ENCODE data around the gene ACKR2.

Gene ACKR2

GRCh38 chr3:42804106-42804830, 5.0 kb upstream of the ACKR2 start, which contains the start of gene HIGD1A (continued):
- TF ChIP-seq KLF16 (tag by site-specific recombination; IDR thresholded peaks at IDR 0.05) (no peak; the same call in 1 of the 2 replicates), ZNF280D (tag by site-specific recombination; IDR thresholded peaks at IDR 0.05) (no peak), ZFP69B (tag by site-specific recombination; IDR thresholded peaks at IDR 0.05) (0 out of 2 replicates have a peak, but pooled peaks have one; percentile 46), ZNF26 (tag by site-specific recombination; IDR thresholded peaks at IDR 0.05) (no peak), KLF8 (tag by site-specific recombination; IDR thresholded peaks at IDR 0.05) (peak; percentile 66; the same call in 1 of the 2 replicates), ZNF184 (tag by site-specific recombination; IDR thresholded peaks at IDR 0.05) (no peak), ZBTB1 (tag by site-specific recombination; IDR thresholded peaks at IDR 0.05) (0 out of 2 replicates have a peak, but pooled peaks have one; percentile 22), SP7 (tag by site-specific recombination; IDR thresholded peaks at IDR 0.05) (no peak), ZNF629 (tag by site-specific recombination; IDR thresholded peaks at IDR 0.05) (peak; percentile 26; the same call in 1 of the 2 replicates), ZXDB (tag by site-specific recombination; IDR thresholded peaks at IDR 0.05) (peak; percentile 98), ZNF645 (tag by site-specific recombination; IDR thresholded peaks at IDR 0.05) (0 out of 2 replicates have a peak, but pooled peaks have one; percentile 15), HOXA7 (CRISPR knock-in tag; IDR thresholded peaks at IDR 0.05; ENCODE audit: borderline replicate concordance) (no peak), PRDM2 (tag by site-specific recombination; IDR thresholded peaks at IDR 0.05; ENCODE audit: borderline replicate concordance) (no peak), ZEB2 (tag by site-specific recombination; IDR thresholded peaks at IDR 0.05) (peak; percentile 32; the same call in 1 of the 2 replicates), KLF10 (tag by site-specific recombination; IDR thresholded peaks at IDR 0.05) (peak; percentile 68; the same call in 1 of the 2 replicates), EGR2 (tag by site-specific recombination; IDR thresholded peaks at IDR 0.05; ENCODE audit: low read depth) (peak; percentile 25; the same call in 1 of the 2 replicates), ZNF514 (tag by site-specific recombination; IDR thresholded peaks at IDR 0.05) (no peak), ZNF423 (tag by site-specific recombination; IDR thresholded peaks at IDR 0.05) (0 out of 2 replicates have a peak, but pooled peaks have one; percentile 36), ZFHX2 (tag by site-specific recombination; conservative IDR thresholded peaks at IDR 0.05) (peak; percentile 46), ZNF350 (tag by site-specific recombination; IDR thresholded peaks at IDR 0.05) (no peak), ZNF558 (tag by site-specific recombination; IDR thresholded peaks at IDR 0.05) (no peak), ZNF621 (tag by site-specific recombination; IDR thresholded peaks at IDR 0.05) (no peak), ZNF670 (tag by site-specific recombination; IDR thresholded peaks at IDR 0.05; ENCODE audit: low read depth) (no peak), KLF9 (tag by site-specific recombination; IDR thresholded peaks at IDR 0.05; ENCODE audit: low read depth) (peak; percentile 34; the same call in 1 of the 2 replicates), ZBTB17 (tag by site-specific recombination; IDR thresholded peaks at IDR 0.05) (peak; percentile 61), HIC1 (tag by site-specific recombination; IDR thresholded peaks at IDR 0.05) (no peak)

All from HEK293 (cell line).